PFSK-1 (cell line): ENCODE measurements around the gene GSC.

Experiments used
- REST ChIP-seq, 2 experiments: IDR thresholded peaks; 2 replicates each; pipeline versions ENCODE4 v1.6.1 to v1.8.0; 2011 to 2012; ENCODE audit warnings: low read depth in 2 of 2, low read length in 2 of 2, control low read depth in 1 of 2, inconsistent platforms in 1 of 2, mild to moderate bottlenecking in 1 of 2, moderate library complexity in 1 of 2; ENCODE audit not compliant: insufficient read depth in 1 of 2
- TAF1 ChIP-seq: IDR thresholded peaks from 2 replicates; pipeline ENCODE4 v1.6.1; 2012; ENCODE audit warnings: low read length, control low read depth, borderline replicate concordance; ENCODE audit not compliant: insufficient read depth

- TF ChIP-seq REST (IDR thresholded peaks at IDR 0.05; ENCODE audit: insufficient read depth in 1 of 2, low read depth in 2 of 2, low read length in 2 of 2): no peak
- no peak for TF ChIP-seq TAF1
Observed at GRCh38 chr14:94772548-94772947, 2.6 kb upstream of the GSC start.
